Measurements from ENCODE around the gene ZNF117. TPM values are rescaled to one million over a fixed set of nuclear protein-coding genes. Genes with fewer than 3 reads are reported as not detected.

Gene ZNF117
- total and polyA plus RNA-seq, 10 of the 15 experiments (the other 5 are each of a cell fraction or from before 2014, with no cell fraction given), result 1.4 to 15.3 (median 7.6) TPM

DNA sequence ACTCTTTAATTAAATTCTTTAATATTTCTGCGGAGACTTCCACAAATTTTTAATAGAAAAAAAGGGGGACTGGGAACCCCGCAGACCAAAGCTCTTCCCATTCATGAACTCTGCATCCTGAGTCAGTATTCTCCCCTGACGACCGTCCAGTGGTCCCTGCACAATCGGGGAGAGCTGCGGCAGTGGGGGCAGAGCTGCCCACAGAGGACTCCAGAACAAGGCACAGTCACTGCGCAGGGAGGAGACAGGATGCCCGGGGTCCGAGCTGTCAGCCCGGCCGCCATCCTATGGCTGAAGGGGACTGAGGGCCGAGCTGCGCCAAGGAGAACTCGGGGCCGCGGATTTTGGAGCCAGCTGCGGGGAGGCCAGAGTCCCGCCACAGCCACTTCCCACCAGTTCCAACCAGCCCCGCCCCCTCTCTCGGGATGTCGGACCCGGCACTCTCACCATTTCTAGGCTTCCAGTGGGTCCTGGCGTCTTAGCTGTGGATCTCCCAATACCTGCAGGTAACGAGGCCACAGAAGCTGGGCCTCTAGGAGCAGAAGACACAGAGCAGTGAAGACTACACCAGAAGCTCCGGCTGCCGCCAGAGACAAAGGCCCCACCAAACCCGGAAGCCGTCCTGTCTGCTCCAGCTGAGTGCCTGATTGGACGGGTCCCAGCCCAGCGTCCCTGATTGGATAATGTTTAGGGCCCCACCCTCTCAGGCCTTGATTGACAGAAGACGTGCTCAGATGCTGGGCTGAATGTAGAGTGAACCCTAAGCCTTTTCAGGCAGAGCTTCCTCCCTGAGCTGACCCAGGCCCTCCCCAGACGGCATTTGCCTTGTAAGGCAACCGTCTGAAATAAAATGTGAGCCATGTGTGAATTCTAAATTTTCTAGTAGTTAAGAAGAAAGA, 15.5 kb upstream of the ZNF117 start, which contains the start of gene ERV3-1 (continued):
- TF ChIP-seq, protein P1, sequence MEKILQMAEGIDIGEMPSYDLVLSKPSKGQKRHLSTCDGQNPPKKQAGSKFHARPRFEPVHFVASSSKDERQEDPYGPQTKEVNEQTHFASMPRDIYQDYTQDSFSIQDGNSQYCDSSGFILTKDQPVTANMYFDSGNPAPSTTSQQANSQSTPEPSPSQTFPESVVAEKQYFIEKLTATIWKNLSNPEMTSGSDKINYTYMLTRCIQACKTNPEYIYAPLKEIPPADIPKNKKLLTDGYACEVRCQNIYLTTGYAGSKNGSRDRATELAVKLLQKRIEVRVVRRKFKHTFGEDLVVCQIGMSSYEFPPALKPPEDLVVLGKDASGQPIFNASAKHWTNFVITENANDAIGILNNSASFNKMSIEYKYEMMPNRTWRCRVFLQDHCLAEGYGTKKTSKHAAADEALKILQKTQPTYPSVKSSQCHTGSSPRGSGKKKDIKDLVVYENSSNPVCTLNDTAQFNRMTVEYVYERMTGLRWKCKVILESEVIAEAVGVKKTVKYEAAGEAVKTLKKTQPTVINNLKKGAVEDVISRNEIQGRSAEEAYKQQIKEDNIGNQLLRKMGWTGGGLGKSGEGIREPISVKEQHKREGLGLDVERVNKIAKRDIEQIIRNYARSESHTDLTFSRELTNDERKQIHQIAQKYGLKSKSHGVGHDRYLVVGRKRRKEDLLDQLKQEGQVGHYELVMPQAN (conservative IDR thresholded peaks at IDR 0.05), result peak; percentile 79
- TF ChIP-seq SPI1 (IDR thresholded peaks at IDR 0.05; ENCODE audit: borderline replicate concordance, insufficient read depth, low read depth, low read length) (peak; percentile 45; the same call in 1 of the 2 replicates), BCL11A (IDR thresholded peaks at IDR 0.05; ENCODE audit: low read depth, low read length) (no peak), ZBTB40 (IDR thresholded peaks at IDR 0.05; ENCODE audit: borderline replicate concordance) (no peak), LARP7 (IDR thresholded peaks at IDR 0.05) (0 out of 2 replicates have a peak, but pooled peaks have one; percentile 56), ZNF217 (IDR thresholded peaks at IDR 0.05) (no peak), TCF7 (IDR thresholded peaks at IDR 0.05; ENCODE audit: borderline replicate concordance) (no peak), HDGF (IDR thresholded peaks at IDR 0.05) (no peak), ZNF592 (IDR thresholded peaks at IDR 0.05) (no peak), ZBTB11 (CRISPR knock-in tag; IDR thresholded peaks at IDR 0.05) (no peak)
